Activated CD4-positive, CD25-positive, alpha-beta regulatory T cell treated with anti-CD3 and anti-CD28 coated beads, Interleukin-2, amount 50 U/mL, for 72 hours (primary cell): Measurements from ENCODE around the gene HABP4.

Source experiments
- DNase-seq: peaks from one replicate; pipeline ENCODE4 v3.0.0; 2021

The HABP4 gene

GRCh38 chr9:96436063-96436455, 13.9 kb upstream of the HABP4 start:
- DNase-seq, result no peak

GRCh38 chr9:96436456-96437126, 13.4 kb upstream of the HABP4 start:
- DNase-seq, result no peak

GRCh38 chr9:96437454-96437853, 12.5 kb upstream of the HABP4 start:
- DNase-seq, result no peak

- no peak for DNase-seq
Observed at GRCh38 chr9:96440671-96441199, 9.2 kb upstream of the HABP4 start.

- no peak for DNase-seq
Observed at GRCh38 chr9:96441798-96442445, 8.0 kb upstream of the HABP4 start.

GRCh38 chr9:96442491-96442890, 7.5 kb upstream of the HABP4 start:
- DNase-seq, result no peak

GRCh38 chr9:96447406-96447805, 2.6 kb upstream of the HABP4 start:
- DNase-seq, result no peak

GRCh38 chr9:96448546-96449170, 1.3 kb upstream of the HABP4 start:
- DNase-seq, result no peak

- DNase-seq, result no peak
Observed at GRCh38 chr9:96449523-96449844, 485 bp upstream of the HABP4 start.

- DNase-seq, result peak; percentile 44
Observed at GRCh38 chr9:96450613-96451528, 902 bp downstream of the HABP4 start.

GRCh38 chr9:96453625-96454024, 3.7 kb downstream of the HABP4 start:
- DNase-seq, result no peak

GRCh38 chr9:96457266-96457665, 7.3 kb downstream of the HABP4 start:
- DNase-seq, result no peak

- no peak for DNase-seq
Observed at GRCh38 chr9:96458226-96458625, 8.3 kb downstream of the HABP4 start.

- DNase-seq, result no peak
Observed at GRCh38 chr9:96459268-96460007, 9.5 kb downstream of the HABP4 start.

- no peak for DNase-seq
Observed at GRCh38 chr9:96460470-96460869, 10.5 kb downstream of the HABP4 start.

GRCh38 chr9:96460882-96461281, 10.9 kb downstream of the HABP4 start:
- DNase-seq, result no peak

- DNase-seq, result no peak
Observed at GRCh38 chr9:96461336-96461735, 11.4 kb downstream of the HABP4 start.

- no peak for DNase-seq
Observed at GRCh38 chr9:96462541-96462940, 12.6 kb downstream of the HABP4 start.

GRCh38 chr9:96464426-96464825, 14.5 kb downstream of the HABP4 start:
- DNase-seq, result no peak

GRCh38 chr9:96467784-96468183, 17.8 kb downstream of the HABP4 start:
- DNase-seq, result no peak

- DNase-seq, result no peak
Observed at GRCh38 chr9:96476013-96476412, 26.0 kb downstream of the HABP4 start.

- no peak for DNase-seq
Observed at GRCh38 chr9:96476591-96476990, 26.6 kb downstream of the HABP4 start.
